Right lobe of liver (tissue), 6 donors: Measurements from ENCODE around the gene GAREM1. TPM values are rescaled to one million over a fixed set of nuclear protein-coding genes. Genes with fewer than 3 reads are reported as not detected.
"Not testable (repeated sequence)": the region's sequence is repeated elsewhere in the genome, so short reads cannot be mapped to it uniquely, and the experiment has no call there.

Source experiments
- ATAC-seq, 4 donors: fragments of 200-7000 bp; cut with Tn5 transposase; one replicate each; pipeline ENCODE4 v1.9.1; 2020; ENCODE audit warnings: mild to moderate bottlenecking in 4 of 4, moderate library complexity in 4 of 4
- DNase-seq, 3 donors: peaks; one replicate each; pipeline ENCODE4 v3.0.0-alpha.2; 2020
- H3K27ac ChIP-seq, 3 donors: fragments of 200-600 bp; one replicate each; pipeline ENCODE4 v1.8.0; 2022
- H3K27me3 ChIP-seq, 2 donors: fragments of 200-600 bp; one replicate each; pipeline ENCODE4 v1.8.0; 2022
- H3K36me3 ChIP-seq, 4 donors: fragments of 200-600 bp; sonication (generic) in 1 of 4; one replicate each; pipeline versions ENCODE4 v1.5.1 to v1.8.0; 2017 to 2022; ENCODE audit warnings: control low read depth in 1 of 4
- H3K4me1 ChIP-seq, 4 donors: fragments of 200-600 bp; sonication (generic) in 1 of 4; one replicate each; pipeline versions ENCODE4 v1.5.1 to v1.8.0; 2017 to 2022; ENCODE audit warnings: control low read depth in 1 of 4
- H3K4me3 ChIP-seq, 3 donors: fragments of 200-600 bp; one replicate each; pipeline ENCODE4 v1.8.0; 2022
- H3K9me3 ChIP-seq, 4 donors: fragments of 200-600 bp; sonication (generic) in 1 of 4; one replicate each; pipeline versions ENCODE4 v1.5.1 to v1.8.0; 2017 to 2022; ENCODE audit warnings: control low read depth in 1 of 4
- CTCF ChIP-seq, 4 donors: fragments of 200-600 bp in 3 of 4; fragments of 450-650 bp in 1 of 4; IDR thresholded peaks; one replicate each; pipeline versions ENCODE4 v1.5.1 to v1.8.0; 2016 to 2022; ENCODE audit warnings: antibody characterized with exemption in 4 of 4, mild to moderate bottlenecking in 2 of 4
- POLR2A ChIP-seq: fragments of 450-650 bp; IDR thresholded peaks from one replicate; pipeline ENCODE4 v1.6.1; 2017; ENCODE audit warnings: antibody characterized with exemption, mild to moderate bottlenecking
- WGBS: methylation state at CpG from one replicate; pipeline ENCODE4 v1.1.6; 2018; ENCODE audit warnings: low coverage, low lambda C conversion rate; ENCODE audit not compliant: insufficient coverage; ENCODE audit errors: missing lambda C conversion rate; 5-methylcytosine and 5-hydroxymethylcytosine counted together
- intact Hi-C, 2 donors: fragments of 100-400 bp; cut with DNase I; formaldehyde crosslinking; loops; one replicate each; pipeline versions ENCODE4 v1.11.2 to v1.14.1; 2022
- total RNA-seq, 6 experiments: library from RNA; depleted of rRNA in 2 of 6; stranded (reverse); fragments of >200 nt in 2 of 6; fragmentation: NEBNext Ultra II Directional in 3 of 6; extraction: Animal tissue kit (Norgen Biotek cat#: 25700) in 3 of 6; gene quantifications; one replicate each; pipeline versions ENCODE4 v1.1.0 to v1.2.4, GENCODE V29; 2016 to 2023
- donor health status: DM: no; HTN: yes; CAD: no.
- donor health status: DM: no; HTN: no; CAD: no.
- donor health status: DM: no; HTN: no; CAD: no.
- donor health status: DM: no; HTN: yes; CAD: no.
- donor health status: DM: no; HTN: yes; CAD: no.

The GAREM1 gene
- total RNA-seq, 6 experiments from 2014 or later = 5.5 to 11.3 (median 6.6) TPM

DNA sequence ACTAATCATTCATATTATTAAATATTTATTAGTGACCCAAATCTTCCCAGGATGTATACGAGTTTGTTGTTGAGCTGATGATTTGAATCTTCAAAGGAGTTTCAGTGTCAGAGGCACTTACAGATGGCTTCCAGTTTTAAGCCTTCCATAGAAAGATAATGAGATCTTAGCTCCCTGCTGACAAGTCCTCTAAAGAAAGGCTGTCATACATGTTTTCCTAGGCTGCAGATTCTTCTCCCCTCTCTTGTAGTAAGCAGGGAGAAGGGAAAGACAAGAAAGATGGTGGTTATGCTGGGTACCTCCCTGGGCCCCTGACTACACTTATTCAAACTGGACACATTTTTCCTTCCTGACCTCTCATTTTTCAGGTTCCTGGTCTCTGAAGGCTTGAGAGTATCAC lies 8.1 kb upstream of the GAREM1 start:
- Histone ChIP-seq H3K9me3 (no peaks in the 10 kb centered on the region), H3K4me1 (no peaks in the 10 kb centered on the region)

GRCh38 chr18:32478317-32478716 lies 7.6 kb upstream of the GAREM1 start:
- WGBS = 73% methylated on average over 1 of the region's 1 CpG
- no peaks in the 10 kb centered on the region for H3K27me3 ChIP-seq
- TF ChIP-seq CTCF (IDR thresholded peaks at IDR 0.05) = no peak
- TF ChIP-seq POLR2A = no peak
- no peak overlapping the region for H3K27ac ChIP-seq
- no peaks in the 10 kb centered on the region for H3K4me1 ChIP-seq
- intact Hi-C loops = loop anchor here in 1 of 2 donors (10.0 kb wide), 1 partner anchor 204 kb away; no protein-coding TSS in a partner anchor
- H3K36me3 ChIP-seq = no peaks in the 10 kb centered on the region
- no peak overlapping the region for H3K4me3 ChIP-seq
- DNase-seq = no peak
- H3K9me3 ChIP-seq = no peaks in the 10 kb centered on the region
- ATAC-seq = no peak

More for the DNA sequence above, 8.1 kb upstream of the GAREM1 start:
- 60% methylated on average over 1 of the region's 1 CpG for WGBS
- H3K27me3 ChIP-seq = no peaks in the 10 kb centered on the region
- H3K4me3 ChIP-seq = no peak overlapping the region
- intact Hi-C loops = loop anchor here in 1 of 2 donors (10.0 kb wide), 1 partner anchor 204 kb away; no protein-coding TSS in a partner anchor
- no peak for ATAC-seq
- DNase-seq = no peak
- no peak overlapping the region for H3K27ac ChIP-seq
- no peaks in the 10 kb centered on the region for H3K36me3 ChIP-seq
- TF ChIP-seq CTCF (IDR thresholded peaks at IDR 0.05) (no peak), POLR2A (no peak)

DNA sequence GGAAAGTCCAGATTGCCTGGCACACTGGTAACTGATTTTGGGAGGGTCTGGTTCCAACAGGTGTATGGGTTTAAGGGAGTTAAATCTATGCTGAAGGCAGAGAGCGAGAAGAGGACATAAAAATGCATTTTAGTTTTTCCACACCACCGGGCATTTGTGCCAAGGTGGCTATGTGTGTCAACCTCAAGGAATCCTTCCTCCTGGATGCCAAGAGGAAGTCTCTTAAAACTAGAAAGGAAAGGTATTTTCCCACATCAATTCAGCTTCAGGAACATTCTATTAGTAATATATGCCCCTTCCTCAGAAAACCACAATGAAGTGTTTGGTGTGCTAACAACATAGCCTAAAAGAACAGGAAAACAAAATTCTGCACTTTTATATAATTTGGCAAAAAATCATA lies 5.4 kb upstream of the GAREM1 start:
- 76% methylated on average over 2 of the region's 2 CpGs for WGBS
- no peak for TF ChIP-seq CTCF (IDR thresholded peaks at IDR 0.05)
- no peak for TF ChIP-seq POLR2A
- DNase-seq (no peak), ATAC-seq (no peak)
- peaks cover 0 to 4% (median 0%) of the 10 kb centered on the region in 4 donors for H3K4me1 ChIP-seq
- no peak overlapping the region for H3K27ac ChIP-seq
- H3K9me3 ChIP-seq = no peaks in the 10 kb centered on the region
- H3K36me3 ChIP-seq = no peaks in the 10 kb centered on the region
- intact Hi-C loops = loop anchor here in 1 of 2 donors (10.0 kb wide), 1 partner anchor 201 kb away; no protein-coding TSS in a partner anchor
- no peak overlapping the region for H3K4me3 ChIP-seq
- no peaks in the 10 kb centered on the region for H3K27me3 ChIP-seq

GRCh38 chr18:32475069-32475468 lies 4.4 kb upstream of the GAREM1 start:
- ATAC-seq, H3K36me3 ChIP-seq, DNase-seq, H3K27me3 ChIP-seq, H3K9me3 ChIP-seq, H3K4me1 ChIP-seq, H3K27ac ChIP-seq, H3K4me3 ChIP-seq: not testable (repeated sequence)
- intact Hi-C loops = loop anchor here in 1 of 2 donors (10.0 kb wide), 1 partner anchor 200 kb away; no protein-coding TSS in a partner anchor
- 82% methylated on average over 9 of the region's 12 CpGs for WGBS

DNA sequence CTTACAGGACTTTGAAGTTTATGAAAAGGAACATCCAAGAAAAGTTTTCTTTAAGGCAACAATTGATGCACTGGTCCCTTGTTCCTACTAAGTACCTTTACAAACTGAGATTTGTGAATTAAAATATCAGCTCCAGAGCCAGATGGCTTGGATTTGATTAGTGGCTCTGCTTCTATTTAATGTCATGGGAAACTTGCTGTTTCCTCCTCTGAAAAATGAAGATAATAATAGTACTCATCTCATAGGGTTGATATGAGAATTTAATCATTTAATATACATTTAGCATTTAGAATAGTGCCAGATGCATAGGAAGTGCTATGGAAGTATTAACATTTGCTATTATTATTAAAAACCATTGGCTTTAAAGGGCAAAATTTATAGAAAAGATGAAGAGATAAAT lies 2.6 kb upstream of the GAREM1 start:
- intact Hi-C loops = loop anchor here in 1 of 2 donors (10.0 kb wide), 1 partner anchor 199 kb away; no protein-coding TSS in a partner anchor

More for the DNA sequence above, 2.6 kb upstream of the GAREM1 start:
- DNase-seq (no peak), ATAC-seq (no peak)
- peaks cover 0 to 4% (median 0%) of the 10 kb centered on the region in 4 donors for H3K4me1 ChIP-seq
- no peaks in the 10 kb centered on the region for H3K27me3 ChIP-seq
- H3K27ac ChIP-seq = no peak overlapping the region
- TF ChIP-seq POLR2A = no peak
- no peak for TF ChIP-seq CTCF (IDR thresholded peaks at IDR 0.05)
- H3K4me3 ChIP-seq = no peak overlapping the region
- H3K9me3 ChIP-seq = no peaks in the 10 kb centered on the region
- H3K36me3 ChIP-seq = no peaks in the 10 kb centered on the region
